Activated T-helper 1 cell treated with anti-CD3 and anti-CD28 coated beads, Interleukin-12 subunit alpha, Interleukin-12 subunit beta, Interleukin-2, Interleukin-4 antibody, amounts not matched to agents 30 ng/mL and 10 ng/mL and 1 ng/mL, durations not matched to agents 14 hours and 24 hours and 36 hours (primary cell): ENCODE data around the gene CCDC60. TPM values are rescaled to one million over a fixed set of nuclear protein-coding genes. Genes with fewer than 3 reads are reported as not detected.

Source experiments
- DNase-seq: peaks from one replicate; pipeline ENCODE4 v3.0.0; 2021; ENCODE audit warnings: low spot score
- H3K27ac Mint-ChIP-seq: one replicate; pipeline ENCODE4 v1.8.0; 2021; ENCODE audit warnings: mild to moderate bottlenecking, mixed read lengths
- H3K27me3 Mint-ChIP-seq: one replicate; pipeline ENCODE4 v1.8.0; 2022; ENCODE audit warnings: mild to moderate bottlenecking, moderate library complexity, mixed read lengths; ENCODE audit not compliant: insufficient read depth
- H3K36me3 Mint-ChIP-seq: one replicate; pipeline ENCODE4 v1.8.0; 2021; ENCODE audit warnings: low read depth, mixed read lengths
- H3K4me1 Mint-ChIP-seq: one replicate; pipeline ENCODE4 v1.8.0; 2021; ENCODE audit warnings: low read depth, mixed read lengths
- H3K4me3 Mint-ChIP-seq: one replicate; pipeline ENCODE4 v1.8.0; 2021; ENCODE audit warnings: mild to moderate bottlenecking, moderate library complexity, mixed read lengths
- H3K9me3 Mint-ChIP-seq: one replicate; pipeline ENCODE4 v1.8.0; 2021; ENCODE audit warnings: mixed read lengths
- intact Hi-C: fragments of 100-400 bp; cut with micrococcal nuclease; formaldehyde crosslinking; loops from one replicate; pipeline ENCODE4 v1.15.1; 2024
- total RNA-seq: library from RNA; stranded (reverse); gene quantifications from 2 replicates; pipeline ENCODE4 v1.2.3, GENCODE V29; 2022

Gene CCDC60
- total RNA-seq, 1 donor from 2014 or later, result not detected

DNA sequence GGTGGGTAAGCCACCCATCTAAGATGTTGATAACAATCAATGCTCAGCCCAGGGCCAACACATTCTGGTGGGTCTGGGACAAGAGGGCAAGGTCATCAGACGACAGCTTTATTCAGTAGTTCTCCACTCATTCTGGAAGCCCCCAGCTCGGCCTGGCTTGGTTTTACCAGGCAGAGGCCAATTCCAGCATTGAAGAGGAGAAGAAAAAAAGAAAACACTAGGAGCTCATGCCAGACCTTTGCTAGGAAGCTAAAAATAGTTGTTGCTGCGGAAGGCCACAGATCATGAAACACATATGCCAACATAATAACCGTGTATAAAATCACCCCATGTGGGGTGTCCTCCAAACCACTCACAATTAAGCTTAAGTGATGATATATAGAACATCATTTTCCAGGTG lies 44.4 kb downstream of the CCDC60 start:
- no peak for DNase-seq
- Mint-ChIP-seq H3K27me3 (peaks cover 2% of the 10 kb centered on the region), H3K27ac (no peak overlapping the region), H3K9me3 (no peaks in the 10 kb centered on the region), H3K4me3 (no peak overlapping the region), H3K4me1 (peaks cover 18% of the 10 kb centered on the region), H3K36me3 (no peaks in the 10 kb centered on the region)
- intact Hi-C loops, result no loop called here

DNA sequence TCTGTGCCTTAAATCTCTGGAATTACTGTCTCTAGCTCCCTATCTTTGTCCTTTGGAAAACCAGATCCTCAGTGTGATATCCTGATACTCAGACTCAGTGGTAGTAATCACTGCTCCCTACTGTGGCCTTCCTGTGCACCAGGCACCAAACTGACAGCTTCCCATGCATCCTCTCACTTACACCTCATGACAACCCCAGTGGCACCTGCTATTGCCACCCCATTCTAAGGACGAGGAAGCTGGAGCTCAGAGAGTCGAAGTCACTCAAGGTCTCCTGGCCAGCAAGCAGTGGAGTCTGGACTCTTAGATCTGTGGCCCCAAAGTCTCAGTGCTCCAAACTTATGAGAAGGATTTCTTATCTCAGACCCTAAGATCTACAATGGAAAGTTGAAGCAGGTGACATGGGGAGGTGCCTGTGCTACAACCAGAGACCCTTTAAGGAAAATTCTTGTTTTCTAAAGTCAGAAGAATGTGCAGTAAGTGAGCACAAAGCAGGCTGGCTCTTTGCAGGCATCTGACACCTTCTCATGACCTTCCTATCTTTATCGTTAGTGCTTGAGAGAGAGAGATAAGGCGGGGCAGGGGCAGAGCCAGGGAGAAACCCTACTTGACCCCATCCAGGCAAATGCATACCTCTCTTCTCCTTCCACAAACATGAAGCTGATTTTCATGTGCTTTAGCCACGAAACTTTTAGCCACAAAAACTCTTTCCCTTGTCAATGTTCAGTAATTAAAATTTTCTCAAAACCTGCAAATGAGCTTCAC lies 47.1 kb downstream of the CCDC60 start:
- intact Hi-C loops, result no loop called here
- Mint-ChIP-seq H3K9me3 (no peaks in the 10 kb centered on the region), H3K27ac (no peak overlapping the region), H3K4me1 (no peaks in the 10 kb centered on the region), H3K27me3 (peaks cover 2% of the 10 kb centered on the region), H3K36me3 (no peaks in the 10 kb centered on the region), H3K4me3 (no peak overlapping the region)
- no peak for DNase-seq

DNA sequence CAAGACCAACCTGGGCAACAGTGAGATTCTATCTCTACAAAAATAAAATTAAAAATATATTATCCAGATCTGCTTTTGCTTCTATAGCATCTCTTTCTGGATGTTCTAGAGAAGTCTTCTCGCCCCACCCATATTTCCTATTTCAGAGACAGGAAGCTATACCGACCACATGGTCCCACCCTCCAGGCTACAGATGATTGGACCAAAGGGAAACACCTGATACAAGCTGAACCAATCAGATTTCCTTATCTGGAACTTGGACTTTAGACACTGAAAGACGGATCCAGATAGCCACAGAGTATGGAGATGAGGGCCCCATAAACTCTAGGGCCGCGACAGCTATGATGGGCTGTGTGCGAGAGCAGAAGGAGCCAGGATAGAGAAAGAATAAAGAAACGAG lies 48.7 kb downstream of the CCDC60 start:
- Mint-ChIP-seq H3K4me1 (no peaks in the 10 kb centered on the region), H3K4me3 (no peak overlapping the region), H3K36me3 (no peaks in the 10 kb centered on the region), H3K27me3 (peaks cover 4% of the 10 kb centered on the region), H3K9me3 (no peaks in the 10 kb centered on the region), H3K27ac (no peak overlapping the region)
- intact Hi-C loops, result no loop called here
- DNase-seq, result no peak

DNA sequence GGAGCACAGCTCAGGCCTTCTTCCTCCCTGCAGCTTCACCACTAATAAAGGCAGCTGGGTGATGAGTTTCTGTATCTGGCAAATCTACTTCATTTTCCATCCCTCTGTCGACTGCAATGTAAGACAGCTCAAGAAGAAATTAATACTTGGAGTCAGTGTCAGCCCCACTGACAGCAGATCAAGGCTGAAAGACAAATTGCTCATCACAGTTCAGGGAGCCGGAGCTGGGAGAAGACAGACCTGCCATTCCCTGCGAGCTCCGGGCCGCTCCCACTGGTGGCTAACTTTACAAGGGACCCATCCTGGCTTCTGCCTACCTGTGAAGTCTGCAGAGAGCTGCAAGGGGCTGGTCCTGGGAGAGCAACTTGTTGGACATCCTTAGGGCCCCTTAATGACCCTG lies 49.8 kb downstream of the CCDC60 start:
- Mint-ChIP-seq H3K4me1 (no peaks in the 10 kb centered on the region), H3K27ac (no peak overlapping the region), H3K36me3 (no peaks in the 10 kb centered on the region), H3K4me3 (no peak overlapping the region), H3K9me3 (no peaks in the 10 kb centered on the region), H3K27me3 (peaks cover 4% of the 10 kb centered on the region)
- intact Hi-C loops, result no loop called here
- DNase-seq, result no peak

DNA sequence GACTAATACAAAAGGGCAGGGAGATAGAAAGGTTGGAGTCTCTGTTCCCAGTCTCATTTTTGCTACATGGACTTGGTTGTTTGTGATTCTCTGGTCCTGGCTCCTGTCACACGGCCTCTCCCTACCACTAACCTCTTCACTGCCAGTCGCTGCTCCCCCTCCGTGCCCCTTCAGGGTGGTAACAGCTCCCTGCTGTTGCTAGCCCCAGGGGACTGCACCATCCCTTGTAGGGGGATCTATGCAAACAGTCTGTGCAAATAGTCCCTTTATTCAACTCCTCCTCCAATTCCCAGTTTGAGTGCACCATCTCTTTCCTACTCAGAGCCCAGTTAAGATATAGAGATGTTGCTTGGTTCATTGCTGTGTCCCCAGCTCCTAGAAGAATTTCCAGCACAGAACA lies 51.1 kb downstream of the CCDC60 start:
- peaks cover 2% of the 10 kb centered on the region for H3K27me3 Mint-ChIP-seq
- H3K4me3 Mint-ChIP-seq, result no peak overlapping the region
- no peak for DNase-seq
- no peaks in the 10 kb centered on the region for H3K4me1 Mint-ChIP-seq
- no peaks in the 10 kb centered on the region for H3K9me3 Mint-ChIP-seq
- no peaks in the 10 kb centered on the region for H3K36me3 Mint-ChIP-seq
- no peak overlapping the region for H3K27ac Mint-ChIP-seq
- intact Hi-C loops, result no loop called here

DNA sequence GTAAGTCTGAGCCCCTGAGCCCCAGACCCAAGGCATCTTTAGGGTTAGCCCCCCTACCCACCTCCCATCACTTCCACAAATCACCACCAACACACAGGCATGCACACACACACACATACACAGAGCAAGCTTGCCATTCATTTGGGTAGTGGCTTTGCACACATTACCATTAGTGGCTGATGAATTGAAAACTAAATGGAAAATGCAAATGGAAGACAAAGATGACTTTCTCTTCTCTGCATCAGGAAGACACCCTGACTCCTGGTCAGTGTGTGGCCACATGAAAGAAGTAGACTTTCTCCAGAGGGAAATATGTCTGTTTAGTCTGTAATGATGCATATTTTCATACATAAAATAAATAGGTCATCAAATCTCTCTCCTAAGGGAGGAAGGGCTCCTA lies 55.2 kb downstream of the CCDC60 start:
- Mint-ChIP-seq H3K36me3 (no peaks in the 10 kb centered on the region), H3K9me3 (no peaks in the 10 kb centered on the region), H3K27ac (no peak overlapping the region), H3K4me3 (no peak overlapping the region), H3K4me1 (no peaks in the 10 kb centered on the region), H3K27me3 (peaks cover 2% of the 10 kb centered on the region)
- intact Hi-C loops, result no loop called here
- DNase-seq, result no peak

DNA sequence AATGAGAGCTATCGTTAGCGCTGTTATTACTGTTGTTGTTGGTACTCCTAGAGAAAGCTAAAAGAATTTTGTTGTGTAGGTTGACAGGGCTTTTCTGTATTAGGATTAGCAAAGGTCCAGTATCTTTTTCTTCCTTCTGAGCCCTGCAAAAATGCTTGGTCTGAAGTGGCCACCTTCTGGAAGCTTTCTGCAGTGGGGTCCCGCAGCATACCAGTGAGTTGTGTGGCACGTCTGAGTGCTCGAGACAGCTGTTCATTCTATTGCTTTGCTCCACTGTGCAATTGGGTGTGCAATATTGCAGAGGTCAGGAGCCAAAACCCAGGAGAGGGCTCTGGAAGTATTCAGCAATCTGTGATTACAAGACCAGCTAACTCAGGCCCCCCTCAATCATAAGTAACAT lies 57.1 kb downstream of the CCDC60 start:
- intact Hi-C loops, result no loop called here
- Mint-ChIP-seq H3K27me3 (peaks cover 2% of the 10 kb centered on the region), H3K4me1 (no peaks in the 10 kb centered on the region), H3K4me3 (no peak overlapping the region), H3K36me3 (no peaks in the 10 kb centered on the region), H3K27ac (no peak overlapping the region), H3K9me3 (no peaks in the 10 kb centered on the region)
- no peak for DNase-seq

DNA sequence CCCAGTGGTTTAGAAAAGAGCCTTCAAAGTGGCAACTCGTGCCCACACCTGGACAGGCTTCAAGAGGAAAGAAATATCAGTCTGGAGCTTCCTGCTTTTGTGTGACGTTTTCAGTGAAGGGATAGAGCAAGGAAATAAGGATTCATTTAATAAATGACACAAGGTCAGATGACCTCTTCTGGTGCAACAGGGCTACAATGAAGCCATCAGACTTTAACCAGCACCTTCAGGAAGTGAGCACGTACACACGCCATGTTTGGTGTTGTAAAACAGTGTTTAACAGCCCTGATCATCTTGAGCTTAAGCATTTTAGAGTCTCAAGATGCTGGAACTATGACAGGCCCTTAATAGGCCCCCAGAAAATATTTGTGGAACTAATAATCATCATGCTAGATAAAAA lies 59.1 kb downstream of the CCDC60 start:
- Mint-ChIP-seq H3K36me3 (no peaks in the 10 kb centered on the region), H3K27me3 (no peaks in the 10 kb centered on the region), H3K4me3 (no peak overlapping the region), H3K27ac (no peak overlapping the region), H3K9me3 (no peaks in the 10 kb centered on the region), H3K4me1 (no peaks in the 10 kb centered on the region)
- DNase-seq, result no peak
- intact Hi-C loops, result no loop called here

DNA sequence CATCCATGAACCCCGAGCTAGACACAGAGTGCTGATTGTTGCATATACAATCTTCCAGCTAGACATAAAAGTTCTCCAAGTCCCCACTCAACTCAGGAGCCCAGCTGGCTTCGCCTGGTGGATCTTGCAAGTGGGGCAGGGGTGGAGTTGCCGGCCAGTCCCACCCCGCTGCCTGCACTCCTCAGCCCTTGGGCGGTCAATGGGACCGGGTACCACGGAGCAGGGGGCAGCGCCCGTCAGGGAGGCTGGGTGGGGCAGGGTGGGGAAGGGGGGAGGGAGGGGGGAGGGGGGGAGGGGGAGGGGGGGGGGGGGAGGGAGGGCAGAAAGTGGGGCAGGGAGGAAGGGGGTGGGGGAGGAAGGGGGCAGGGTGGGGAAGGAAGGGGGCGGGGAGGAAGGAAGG lies 63.0 kb downstream of the CCDC60 start:
- Mint-ChIP-seq H3K27ac (no peak overlapping the region), H3K36me3 (no peaks in the 10 kb centered on the region), H3K27me3 (no peaks in the 10 kb centered on the region), H3K4me1 (no peaks in the 10 kb centered on the region), H3K4me3 (no peak overlapping the region), H3K9me3 (no peaks in the 10 kb centered on the region)
- intact Hi-C loops, result no loop called here
- DNase-seq, result no peak

DNA sequence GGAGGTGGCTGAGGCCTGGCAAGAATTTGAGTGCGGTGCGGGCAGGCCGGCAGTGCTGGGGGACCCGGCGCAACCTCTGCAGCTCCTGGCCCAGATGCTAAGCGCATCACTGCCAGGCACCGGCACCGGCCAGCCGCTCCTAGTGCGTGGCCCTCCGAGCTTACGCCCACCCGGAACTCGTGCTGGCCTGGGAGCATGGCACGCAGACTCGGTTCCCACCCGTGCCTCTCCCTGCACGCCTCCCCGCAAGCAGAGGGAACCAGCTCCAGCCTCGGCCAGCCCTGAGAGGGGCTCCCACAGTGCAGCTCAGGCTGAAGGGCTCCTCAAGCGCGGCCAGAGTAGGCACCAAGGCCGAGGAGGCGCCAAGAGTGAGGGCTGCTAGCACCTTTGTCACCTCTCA lies 63.7 kb downstream of the CCDC60 start:
- Mint-ChIP-seq H3K4me1 (no peaks in the 10 kb centered on the region), H3K36me3 (no peaks in the 10 kb centered on the region), H3K27ac (no peak overlapping the region), H3K4me3 (no peak overlapping the region), H3K27me3 (no peaks in the 10 kb centered on the region), H3K9me3 (no peaks in the 10 kb centered on the region)
- no peak for DNase-seq
- intact Hi-C loops, result no loop called here

DNA sequence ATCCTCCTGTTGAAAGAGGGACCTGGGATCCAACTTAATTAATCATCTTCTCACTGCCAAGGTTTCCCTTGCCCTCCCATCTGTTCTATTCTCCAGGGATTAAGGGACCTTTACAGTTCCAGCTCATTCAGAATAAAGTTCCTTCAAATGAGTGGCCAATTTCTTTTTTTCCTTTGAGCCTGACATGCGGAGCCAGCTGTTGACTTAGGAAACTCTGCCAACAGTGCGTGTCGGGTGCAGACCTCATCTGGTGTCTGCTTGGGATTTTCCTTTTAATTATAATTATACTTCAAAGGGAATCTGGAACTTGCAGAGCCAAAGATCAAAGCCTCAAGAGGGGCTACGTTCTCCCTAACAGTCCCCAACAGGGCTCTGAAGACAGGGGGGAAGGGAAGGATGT lies 64.8 kb downstream of the CCDC60 start:
- no peak for DNase-seq
- no peaks in the 10 kb centered on the region for H3K4me1 Mint-ChIP-seq
- H3K36me3 Mint-ChIP-seq, result no peaks in the 10 kb centered on the region
- H3K4me3 Mint-ChIP-seq, result no peak overlapping the region
- no peak overlapping the region for H3K27ac Mint-ChIP-seq
- H3K27me3 Mint-ChIP-seq, result peaks cover 2% of the 10 kb centered on the region
- intact Hi-C loops, result no loop called here
- H3K9me3 Mint-ChIP-seq, result no peaks in the 10 kb centered on the region

DNA sequence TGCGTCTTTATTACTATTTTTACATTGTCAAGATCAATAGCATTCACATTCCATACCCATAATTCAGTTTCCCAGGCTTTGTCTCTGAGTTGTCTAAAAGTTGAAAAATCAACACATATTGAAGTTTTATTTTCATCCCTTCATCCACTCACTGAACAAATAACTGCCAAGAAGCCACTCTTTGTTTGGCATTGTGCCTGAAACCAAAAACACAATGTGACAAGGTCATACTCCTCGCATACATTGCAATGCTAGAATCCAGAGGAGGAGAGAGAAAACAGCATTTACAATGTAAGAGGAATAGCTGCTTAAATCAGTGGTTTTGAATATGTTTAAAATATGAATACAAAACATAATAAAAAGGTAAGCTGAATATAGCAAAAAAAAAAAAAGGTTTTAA lies 71.8 kb downstream of the CCDC60 start:
- H3K4me3 Mint-ChIP-seq, result no peak overlapping the region
- H3K27ac Mint-ChIP-seq, result no peak overlapping the region
- DNase-seq, result no peak
- H3K4me1 Mint-ChIP-seq, result no peaks in the 10 kb centered on the region
- peaks cover 2% of the 10 kb centered on the region for H3K27me3 Mint-ChIP-seq
- H3K9me3 Mint-ChIP-seq, result no peaks in the 10 kb centered on the region
- intact Hi-C loops, result no loop called here
- H3K36me3 Mint-ChIP-seq, result no peaks in the 10 kb centered on the region

DNA sequence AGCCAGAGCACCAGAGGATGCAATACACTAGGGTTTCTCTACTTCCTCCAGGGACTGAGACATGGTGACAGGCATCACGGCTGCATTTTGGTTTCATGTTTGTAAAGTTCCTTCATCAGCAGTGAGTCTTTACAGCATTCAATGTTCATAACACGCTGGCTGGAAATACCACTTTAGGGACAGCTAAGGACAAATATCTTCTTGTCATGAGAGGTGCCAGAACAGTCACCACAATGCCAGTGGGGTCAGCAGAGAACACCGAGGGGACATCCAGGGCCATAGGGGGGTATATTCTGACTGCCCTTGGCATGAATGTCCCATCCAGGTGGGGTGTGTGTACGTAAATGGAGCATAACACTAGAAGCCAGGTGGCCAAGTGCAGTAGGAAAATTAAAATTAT lies 72.3 kb downstream of the CCDC60 start:
- no peak for DNase-seq
- no peaks in the 10 kb centered on the region for H3K9me3 Mint-ChIP-seq
- intact Hi-C loops, result no loop called here
- H3K36me3 Mint-ChIP-seq, result no peaks in the 10 kb centered on the region
- peaks cover 2% of the 10 kb centered on the region for H3K27me3 Mint-ChIP-seq
- H3K4me3 Mint-ChIP-seq, result no peak overlapping the region
- H3K4me1 Mint-ChIP-seq, result no peaks in the 10 kb centered on the region
- no peak overlapping the region for H3K27ac Mint-ChIP-seq

DNA sequence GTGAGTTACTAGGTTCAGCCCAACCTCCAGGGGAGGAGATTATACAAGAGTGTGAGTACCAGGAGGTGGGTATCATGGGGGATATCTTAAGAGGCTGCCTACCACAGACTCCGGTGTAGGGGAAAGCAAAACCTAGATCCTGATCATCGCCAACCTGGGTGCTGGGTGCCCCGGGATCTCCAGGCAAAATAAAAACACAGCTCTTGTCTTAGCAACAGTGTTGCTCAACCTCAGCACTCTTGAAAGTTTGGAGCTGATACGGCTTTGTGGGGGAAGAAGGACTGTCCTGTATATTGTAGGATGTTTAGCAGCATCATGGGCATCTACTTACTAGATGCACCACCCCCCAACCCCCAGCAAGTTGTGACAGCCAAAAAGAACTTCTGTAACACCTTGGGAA lies 74.5 kb downstream of the CCDC60 start:
- no peak for DNase-seq
- Mint-ChIP-seq H3K27me3 (no peaks in the 10 kb centered on the region), H3K4me1 (no peaks in the 10 kb centered on the region), H3K36me3 (no peaks in the 10 kb centered on the region), H3K27ac (no peak overlapping the region), H3K4me3 (no peak overlapping the region), H3K9me3 (no peaks in the 10 kb centered on the region)
- intact Hi-C loops, result no loop called here
